Activated CD4-positive, alpha-beta T cell treated with anti-CD3 and anti-CD28 coated beads for 48 hours (primary cell): ENCODE data around the gene CHCHD4.
"Not testable (repeated sequence)": the region's sequence is repeated elsewhere in the genome, so short reads cannot be mapped to it uniquely, and the experiment has no call there.

Experiments
- DNase-seq: peaks from one replicate; pipeline ENCODE4 v3.0.0-alpha.2; 2020

Gene CHCHD4

DNA sequence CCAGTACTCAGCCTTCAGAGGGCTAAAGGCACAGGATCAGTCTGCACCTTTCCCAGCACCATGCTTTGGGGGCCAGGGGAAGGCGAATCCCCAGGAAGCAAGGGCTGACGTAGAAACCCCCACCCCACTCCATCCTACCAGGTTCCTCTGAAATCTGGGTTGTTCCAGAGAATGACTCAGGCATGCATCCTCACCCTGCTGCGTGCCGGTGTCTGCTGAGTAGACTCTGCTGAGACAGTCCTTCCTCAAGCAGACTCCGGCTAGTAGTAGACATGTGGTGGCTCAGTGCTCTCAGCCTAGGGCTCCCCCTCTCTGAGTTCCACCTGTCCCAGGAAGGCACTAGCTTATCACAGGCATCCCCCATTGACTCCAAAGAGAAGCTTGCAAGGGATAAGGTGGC lies 9.2 kb upstream of the CHCHD4 start:
- DNase-seq: no peak

DNA sequence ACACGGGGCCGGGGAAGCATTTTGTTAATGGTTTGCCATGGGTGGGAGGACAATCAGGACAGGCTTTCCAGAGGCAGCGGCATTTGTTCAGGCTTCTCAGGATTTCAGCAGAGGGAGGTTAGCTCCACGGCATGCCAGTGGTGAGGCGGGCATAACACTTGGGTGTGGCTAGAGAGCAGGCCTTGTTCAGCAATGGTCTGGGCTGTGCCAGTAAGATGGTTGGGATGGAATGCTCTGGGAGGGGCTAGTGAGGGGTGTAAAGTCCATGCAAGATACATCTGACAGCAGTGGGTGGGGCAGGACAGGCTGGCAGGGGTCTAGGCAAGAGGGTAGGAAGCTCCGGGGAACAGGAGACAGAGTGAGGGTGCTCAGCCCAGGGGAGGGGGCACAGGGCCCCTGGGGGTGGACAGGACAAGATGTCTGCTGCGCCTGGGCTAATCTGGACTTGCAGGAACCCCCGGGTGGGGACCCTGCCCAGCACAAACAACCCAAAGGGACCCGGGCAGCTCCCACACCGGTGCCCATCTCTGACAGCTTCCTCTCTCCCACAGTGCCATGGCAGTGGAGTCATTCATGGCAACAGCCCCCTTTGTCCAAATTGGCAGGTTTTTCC lies 8.6 kb upstream of the CHCHD4 start:
- DNase-seq: no peak

GRCh38 chr3:14132689-14133088 lies 8.0 kb upstream of the CHCHD4 start:
- no peak for DNase-seq

DNA sequence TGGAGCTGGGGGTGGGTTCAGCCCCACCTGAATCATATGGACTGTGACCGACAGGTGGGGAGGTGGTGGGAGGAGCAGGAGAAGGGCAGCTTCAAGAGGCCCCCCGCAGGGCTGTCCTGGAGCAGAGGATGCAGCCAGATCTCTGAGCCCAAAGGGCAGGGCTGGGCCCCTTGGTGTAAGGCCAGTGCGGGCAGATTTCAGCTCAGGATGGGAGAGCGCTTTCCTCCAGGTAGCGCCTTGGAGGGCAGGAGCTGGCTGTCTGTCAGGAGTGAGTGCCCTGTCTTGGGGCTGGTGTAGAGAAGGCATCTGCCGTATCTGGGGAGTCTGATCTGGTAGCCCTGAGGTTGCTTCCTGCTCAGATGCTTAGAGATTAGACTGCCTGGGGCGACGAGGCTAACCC lies 7.5 kb upstream of the CHCHD4 start:
- DNase-seq: no peak

DNA sequence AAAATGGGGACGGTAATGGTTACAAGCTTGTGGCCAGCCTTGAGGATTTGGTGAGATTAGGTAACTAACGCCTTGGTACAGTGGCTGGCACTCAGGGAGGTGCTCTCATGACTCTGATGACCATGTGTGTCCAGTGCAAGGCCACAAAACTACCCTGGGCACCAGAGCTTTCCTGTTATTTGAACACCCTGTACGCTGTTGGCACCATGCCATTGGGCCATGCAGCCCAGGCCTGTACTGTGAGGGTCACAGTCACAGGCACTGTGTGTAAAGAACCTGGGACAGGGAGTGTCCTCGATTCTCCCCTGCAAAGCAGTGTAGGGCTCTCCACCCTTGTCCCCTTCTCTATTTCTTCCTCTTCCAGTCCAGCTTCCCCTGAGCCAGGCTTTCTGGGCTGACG lies 6.5 kb upstream of the CHCHD4 start:
- no peak for DNase-seq

DNA sequence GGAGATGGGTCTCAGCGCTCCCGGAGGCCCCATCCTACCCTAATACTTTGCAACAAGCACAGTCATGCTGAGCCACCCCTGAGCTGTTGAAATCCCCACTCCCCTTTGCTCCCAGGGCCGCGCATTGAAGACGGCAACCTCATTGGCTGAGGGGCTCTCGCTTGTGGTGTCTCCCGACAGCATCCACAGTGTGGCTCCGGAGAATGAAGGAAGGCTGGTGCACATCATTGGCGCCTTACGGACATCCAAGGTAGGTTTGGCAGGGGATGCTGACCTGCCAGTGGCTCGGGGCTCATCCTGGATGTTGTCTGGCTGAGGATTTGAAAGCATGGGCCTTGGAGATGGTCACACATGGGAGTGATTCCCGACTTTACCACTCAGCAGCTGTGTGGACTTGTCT lies 6.0 kb upstream of the CHCHD4 start:
- DNase-seq: no peak

- DNase-seq: no peak
Observed at GRCh38 chr3:14130230-14130629, 5.6 kb upstream of the CHCHD4 start.

DNA sequence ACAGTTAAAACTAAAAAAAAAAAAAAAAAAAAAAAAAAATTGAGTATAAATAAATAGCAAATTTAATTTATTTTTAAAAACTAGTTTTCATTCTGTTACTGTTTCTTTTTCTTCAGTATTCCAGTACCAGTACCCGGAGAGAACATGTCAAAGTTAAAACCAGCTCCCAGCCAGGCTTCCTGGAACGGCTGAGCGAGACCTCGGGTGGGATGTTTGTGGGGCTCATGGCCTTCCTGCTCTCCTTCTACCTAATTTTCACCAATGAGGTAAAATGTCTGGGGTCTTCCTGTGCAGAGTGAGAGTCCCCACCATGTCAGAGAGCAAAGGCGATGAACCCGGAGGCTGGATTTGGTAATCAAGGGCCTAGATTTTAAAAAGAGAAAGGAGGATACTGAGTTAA lies 4.6 kb upstream of the CHCHD4 start:
- no peak for DNase-seq

GRCh38 chr3:14128724-14129123 lies 4.1 kb upstream of the CHCHD4 start:
- no peak for DNase-seq

GRCh38 chr3:14127516-14128161 lies 3.0 kb upstream of the CHCHD4 start:
- no peak for DNase-seq

- DNase-seq: no peak
Observed at GRCh38 chr3:14126887-14127505, 2.3 kb upstream of the CHCHD4 start.

GRCh38 chr3:14126017-14126886 lies 1.6 kb upstream of the CHCHD4 start:
- no peak for DNase-seq

DNA sequence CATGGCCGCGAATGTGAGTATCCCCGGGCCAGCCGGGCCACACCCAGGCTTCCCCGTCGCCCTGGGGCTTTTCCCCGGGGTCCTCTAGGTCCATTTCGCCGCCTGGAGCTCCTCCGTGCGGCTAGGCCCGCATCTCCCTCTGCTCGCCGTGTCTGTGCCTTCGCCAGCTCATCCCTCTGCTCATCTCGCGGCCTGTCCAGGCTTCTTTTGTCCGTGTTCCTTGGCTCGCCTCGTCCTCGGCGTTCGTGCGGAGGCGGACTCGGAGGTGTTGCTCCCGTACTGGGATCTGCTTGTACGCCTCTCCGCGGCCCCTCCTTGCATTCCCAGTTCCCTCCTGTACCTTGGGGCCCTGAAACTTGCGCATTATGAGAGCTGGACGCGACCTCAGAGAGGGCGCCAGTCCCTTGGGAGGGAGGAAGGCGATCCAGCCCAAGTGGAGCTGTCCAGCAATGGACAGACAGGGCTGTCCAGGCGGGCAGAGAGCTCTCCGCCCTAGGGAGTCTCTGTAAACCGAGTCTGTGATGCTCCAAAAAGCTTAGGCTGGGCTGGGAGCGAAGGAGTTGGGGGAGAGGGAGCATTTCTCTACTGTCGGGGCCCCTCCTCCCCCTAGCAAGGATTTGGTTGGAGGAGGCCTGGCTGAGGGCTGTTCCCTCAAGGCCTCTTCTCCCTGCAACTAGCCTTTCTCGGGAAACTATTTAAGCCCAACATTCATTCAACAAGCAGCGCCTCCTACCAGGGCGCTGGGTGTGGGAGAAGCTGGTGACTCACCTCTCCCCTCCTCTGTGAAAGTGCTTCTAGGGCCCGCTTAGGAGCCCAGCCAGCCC lies 735 bp upstream of the CHCHD4 start:
- DNase-seq: peak; percentile 74

GRCh38 chr3:14124223-14124614 lies 451 bp downstream of the CHCHD4 start:
- peak; percentile 72 for DNase-seq

DNA sequence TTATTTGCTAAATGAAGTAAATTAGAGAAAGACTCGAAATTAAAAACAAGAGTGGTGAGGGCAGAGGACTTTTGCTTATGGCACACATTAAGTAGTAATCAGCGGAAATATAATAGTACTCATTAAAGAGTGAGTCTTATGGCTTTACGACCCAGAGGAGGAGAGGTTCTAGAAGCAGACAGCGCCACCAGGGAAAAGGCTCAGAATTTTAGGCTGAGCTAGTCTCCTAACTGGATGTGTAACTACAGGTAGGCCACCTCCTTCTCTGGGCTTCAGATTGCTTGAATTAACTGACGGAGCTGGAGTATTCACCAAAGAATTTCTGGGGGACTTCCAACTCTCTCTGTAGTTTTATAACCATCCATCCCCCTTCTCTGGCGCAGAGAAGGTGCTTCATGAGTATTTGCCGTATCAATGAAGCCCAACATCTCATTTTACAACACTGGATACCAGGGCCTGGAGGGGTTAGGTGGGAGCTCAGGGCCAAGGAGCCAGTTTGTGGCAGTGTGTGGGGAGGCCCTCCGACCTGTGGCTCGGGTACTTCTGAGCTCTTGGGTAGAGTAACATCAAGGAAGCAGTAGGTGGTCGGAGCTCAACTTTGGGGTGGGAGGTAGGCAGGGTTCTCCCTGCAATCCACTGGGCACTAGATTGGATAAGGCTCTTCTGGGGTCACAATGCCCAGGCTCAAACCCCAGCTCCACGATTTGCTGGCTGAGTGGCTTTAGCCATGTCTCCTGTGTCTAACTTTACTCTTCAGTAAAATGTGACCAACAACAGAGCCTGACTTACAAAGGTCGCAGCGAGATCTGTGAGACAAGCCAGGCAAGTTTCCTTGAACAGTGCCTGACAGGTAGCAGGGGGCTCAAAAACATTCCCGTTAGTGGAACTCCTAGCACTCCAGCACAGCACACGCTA lies 1.1 kb downstream of the CHCHD4 start:
- DNase-seq: no peak

- DNase-seq: no peak
Observed at GRCh38 chr3:14122301-14122700, 2.4 kb downstream of the CHCHD4 start.

DNA sequence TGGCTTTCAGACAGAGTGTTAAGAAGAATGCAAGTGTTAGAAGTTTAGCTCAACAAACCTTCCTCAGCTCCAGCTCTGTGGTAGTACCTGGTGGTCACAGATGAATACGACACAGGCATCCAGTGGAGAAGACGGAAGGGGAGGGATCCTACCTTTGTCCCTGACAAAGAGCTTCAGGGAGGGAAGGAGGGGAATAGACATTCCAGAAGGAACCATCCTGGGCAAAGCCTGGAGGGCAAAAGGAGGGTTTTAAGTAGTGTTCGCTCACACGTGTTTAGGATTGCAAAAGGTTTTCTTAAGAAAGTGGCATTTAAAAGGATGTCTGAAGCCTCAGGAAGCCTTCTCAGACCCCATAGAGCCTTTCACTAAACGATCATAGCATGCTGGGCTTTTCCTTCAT lies 2.8 kb downstream of the CHCHD4 start:
- no peak for DNase-seq

DNA sequence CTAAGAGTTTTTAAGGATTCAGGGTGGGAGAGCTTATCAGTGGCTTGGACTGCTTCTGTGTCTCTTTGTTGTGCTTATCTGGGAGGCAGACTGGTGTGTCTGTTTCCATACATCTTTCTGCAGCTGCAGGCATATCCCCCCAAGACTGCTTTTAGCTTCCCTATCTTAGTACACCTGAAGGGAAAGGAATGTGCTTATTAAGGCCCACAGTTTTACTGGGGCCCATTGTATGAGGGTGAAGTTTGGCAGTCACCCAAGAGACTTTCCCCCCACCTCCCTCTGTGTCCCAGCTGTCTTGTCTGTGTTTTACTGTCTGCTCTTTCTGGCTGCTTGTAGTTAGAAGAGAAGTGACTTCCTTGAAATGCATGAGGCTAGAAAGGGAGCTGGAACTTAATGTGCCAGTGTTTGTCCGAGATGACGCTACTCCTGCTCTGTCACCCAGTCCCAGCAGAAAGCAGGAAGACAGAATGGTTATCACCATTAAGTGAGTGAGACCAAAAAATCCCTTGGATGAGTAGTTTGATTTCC lies 3.7 kb downstream of the CHCHD4 start:
- not testable (repeated sequence) for DNase-seq

- DNase-seq: no peak
Observed at GRCh38 chr3:14120111-14120920, 4.4 kb downstream of the CHCHD4 start.

DNA sequence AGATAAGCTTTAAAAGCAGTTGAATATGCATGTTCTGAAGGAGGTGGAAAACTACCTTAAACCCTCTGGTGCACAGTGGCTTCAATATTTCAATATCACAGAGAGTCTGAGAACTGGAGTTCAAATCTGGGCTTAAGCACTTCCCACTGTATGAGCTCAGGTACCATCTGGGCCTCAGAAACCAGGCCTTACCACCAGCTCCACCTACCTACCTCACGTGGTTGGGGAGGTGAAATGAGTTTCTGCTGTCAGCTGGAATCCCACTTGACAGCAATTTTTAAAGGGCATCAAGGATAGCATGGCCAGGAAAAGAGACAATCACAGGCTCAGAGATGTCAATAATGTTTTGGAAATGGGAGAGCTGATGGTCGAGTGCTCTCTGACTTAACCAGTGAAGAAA lies 5.0 kb downstream of the CHCHD4 start:
- DNase-seq: no peak
